Measurements from ENCODE around the gene CCN2.

DNA sequence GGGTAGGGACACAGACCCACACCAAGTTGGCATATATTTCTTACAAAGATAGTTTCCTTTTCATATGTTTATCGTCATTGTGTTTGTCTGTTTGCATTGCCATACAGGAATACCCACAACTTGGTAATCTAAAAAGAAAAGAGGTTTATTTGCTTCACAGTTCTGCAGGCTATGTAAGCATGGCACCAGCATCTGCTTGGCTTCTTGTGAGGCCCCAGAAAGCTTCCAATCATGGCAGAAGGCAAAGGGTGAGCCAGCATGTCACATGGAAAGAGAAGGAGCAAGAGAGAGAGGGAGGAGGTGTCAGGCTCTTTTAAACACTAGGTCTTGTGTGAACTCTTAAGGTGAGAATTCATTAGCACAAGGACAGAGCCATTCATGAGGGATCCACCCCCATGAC, 52.5 kb downstream of the CCN2 start:
- TF ChIP-seq, protein P1, sequence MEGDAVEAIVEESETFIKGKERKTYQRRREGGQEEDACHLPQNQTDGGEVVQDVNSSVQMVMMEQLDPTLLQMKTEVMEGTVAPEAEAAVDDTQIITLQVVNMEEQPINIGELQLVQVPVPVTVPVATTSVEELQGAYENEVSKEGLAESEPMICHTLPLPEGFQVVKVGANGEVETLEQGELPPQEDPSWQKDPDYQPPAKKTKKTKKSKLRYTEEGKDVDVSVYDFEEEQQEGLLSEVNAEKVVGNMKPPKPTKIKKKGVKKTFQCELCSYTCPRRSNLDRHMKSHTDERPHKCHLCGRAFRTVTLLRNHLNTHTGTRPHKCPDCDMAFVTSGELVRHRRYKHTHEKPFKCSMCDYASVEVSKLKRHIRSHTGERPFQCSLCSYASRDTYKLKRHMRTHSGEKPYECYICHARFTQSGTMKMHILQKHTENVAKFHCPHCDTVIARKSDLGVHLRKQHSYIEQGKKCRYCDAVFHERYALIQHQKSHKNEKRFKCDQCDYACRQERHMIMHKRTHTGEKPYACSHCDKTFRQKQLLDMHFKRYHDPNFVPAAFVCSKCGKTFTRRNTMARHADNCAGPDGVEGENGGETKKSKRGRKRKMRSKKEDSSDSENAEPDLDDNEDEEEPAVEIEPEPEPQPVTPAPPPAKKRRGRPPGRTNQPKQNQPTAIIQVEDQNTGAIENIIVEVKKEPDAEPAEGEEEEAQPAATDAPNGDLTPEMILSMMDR (conservative IDR thresholded peaks at IDR 0.05), result no peak
- TF ChIP-seq EZH2 (IDR thresholded peaks at IDR 0.05; ENCODE audit: low read depth), result no peak
